ENCODE measurements around the gene NCAPD3.

The NCAPD3 gene

GRCh38 chr11:134252346-134253187 lies 28.8 kb upstream of the NCAPD3 start:
- DNase-seq (ENCODE audit: low read depth), result no peak

DNA sequence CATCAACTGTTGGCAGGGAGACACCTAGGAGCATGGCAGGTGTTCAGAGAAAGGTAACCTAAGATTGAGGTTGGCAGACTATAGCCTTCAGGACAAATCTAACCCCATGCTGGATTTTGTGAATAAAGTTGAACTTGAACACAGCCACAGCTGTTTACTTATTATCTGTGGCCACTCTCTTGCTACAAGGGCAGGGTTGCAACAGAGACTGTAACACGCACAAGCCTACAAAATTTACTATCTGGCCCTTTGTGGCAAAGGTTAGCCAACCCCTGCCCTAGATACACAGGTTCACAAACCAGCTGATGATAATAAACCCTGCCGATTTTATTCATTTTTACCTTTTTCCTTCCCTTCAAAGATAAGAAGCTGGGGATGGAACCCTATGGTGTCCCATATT lies 26.9 kb upstream of the NCAPD3 start:
- DNase-seq (ENCODE audit: low read depth), result no peak

GRCh38 chr11:134250246-134250645 lies 26.5 kb upstream of the NCAPD3 start:
- no peak for DNase-seq (ENCODE audit: low read depth)

GRCh38 chr11:134248910-134249480 lies 25.2 kb upstream of the NCAPD3 start:
- DNase-seq (ENCODE audit: low read depth), result no peak

DNA sequence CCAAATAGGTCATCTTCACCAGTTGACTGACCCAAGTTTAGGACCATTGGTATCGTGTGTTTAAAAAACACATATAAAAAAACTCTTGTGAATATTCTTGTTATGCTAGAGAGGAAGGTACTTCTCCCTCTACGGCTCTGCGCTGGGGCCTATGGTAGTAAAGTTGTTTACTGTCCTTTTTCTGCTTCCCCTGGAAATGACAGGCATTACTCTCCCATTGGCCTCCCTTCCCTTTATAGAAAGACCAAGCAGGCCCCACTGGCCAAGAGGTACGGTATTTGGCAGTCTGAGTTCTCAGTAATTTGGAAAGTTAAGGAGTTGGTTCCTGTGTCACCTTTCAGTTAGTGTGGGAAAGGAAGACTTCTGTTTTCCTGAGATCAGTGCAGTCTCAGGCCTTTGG lies 22.9 kb upstream of the NCAPD3 start:
- no peak for DNase-seq (ENCODE audit: low read depth)

DNA sequence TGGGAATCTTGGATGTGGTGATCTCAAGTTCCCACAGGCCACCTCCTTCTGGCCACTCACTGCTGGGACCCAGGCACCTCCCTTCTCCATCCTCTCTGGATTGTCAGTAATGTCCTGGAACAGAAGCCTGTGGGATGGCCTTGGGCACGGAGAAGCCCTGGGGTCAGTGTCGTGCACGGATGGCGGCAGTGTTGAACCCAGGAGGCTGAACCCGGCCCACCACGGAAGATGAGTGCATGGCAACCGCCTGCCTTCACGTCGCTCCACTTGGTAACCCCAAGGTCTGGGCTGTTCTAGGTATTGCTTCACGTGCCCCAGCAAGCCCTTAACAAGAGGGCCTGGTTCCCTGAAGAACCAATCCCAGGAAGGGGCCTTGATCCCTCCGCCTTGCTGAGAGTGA lies 22.3 kb upstream of the NCAPD3 start:
- DNase-seq (ENCODE audit: low read depth), result no peak

DNA sequence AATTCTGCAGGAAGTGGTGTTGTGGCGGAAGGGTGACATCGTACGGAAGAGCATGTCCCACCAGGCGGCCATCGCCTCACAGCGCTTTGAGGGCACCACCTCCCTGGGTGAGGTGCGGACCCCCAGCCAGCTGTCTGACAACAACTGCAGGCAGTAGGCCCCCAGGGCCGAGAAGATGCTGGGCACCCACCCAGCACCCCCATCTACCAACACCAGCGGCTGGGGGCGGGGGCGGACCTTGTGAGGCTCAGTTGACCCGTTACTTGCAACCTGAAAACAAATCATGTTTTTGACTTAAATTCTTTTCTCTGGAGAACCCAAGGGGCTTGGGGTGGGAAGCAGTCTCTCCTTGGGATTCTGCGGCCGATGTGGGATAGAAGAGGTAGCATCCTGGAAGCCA lies 21.7 kb upstream of the NCAPD3 start:
- no peak for DNase-seq (ENCODE audit: low read depth)

DNA sequence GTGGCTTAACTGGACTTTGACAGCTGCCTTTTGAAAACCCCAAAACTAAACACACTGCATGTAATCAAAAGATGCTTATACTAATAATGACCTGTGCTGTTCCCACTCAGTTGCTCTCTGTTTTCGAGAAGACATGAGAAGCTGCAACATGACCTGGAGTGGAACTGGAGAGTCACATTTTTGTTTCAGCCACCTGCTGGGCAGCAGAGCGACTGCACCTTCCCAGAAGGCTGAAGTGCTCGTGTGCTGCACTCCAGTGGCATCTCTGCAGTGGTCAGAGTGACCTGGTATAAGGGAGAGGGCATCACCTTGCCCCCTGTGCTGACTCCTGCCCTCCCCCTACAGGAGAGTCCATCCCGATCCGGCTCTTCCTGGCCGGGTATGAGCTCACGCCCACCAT lies 20.8 kb upstream of the NCAPD3 start:
- DNase-seq (ENCODE audit: low read depth), result no peak

DNA sequence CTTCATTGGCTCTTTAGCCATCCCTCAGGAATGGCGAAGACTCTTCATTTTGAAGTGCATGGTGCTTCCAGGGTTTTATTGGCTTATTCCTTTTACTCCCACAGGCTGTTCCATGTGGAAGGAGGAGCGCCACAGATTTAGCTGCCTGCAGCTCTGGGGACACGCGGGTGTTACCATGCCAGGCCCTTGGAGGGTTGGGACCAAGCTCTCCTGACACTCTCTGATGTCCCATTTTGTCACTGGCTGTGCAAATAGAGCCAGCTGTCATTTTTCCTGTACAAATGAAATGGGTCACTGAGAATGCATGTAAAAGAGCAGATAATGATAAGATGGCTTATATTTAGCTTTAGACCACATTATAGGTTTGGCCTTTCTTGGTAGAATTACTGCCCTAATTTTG lies 20.1 kb upstream of the NCAPD3 start:
- no peak for DNase-seq (ENCODE audit: low read depth)

- DNase-seq (ENCODE audit: low read depth), result no peak
These were observed 18.6 kb upstream of the NCAPD3 start for GRCh38 chr11:134242376-134242775.

- DNase-seq (ENCODE audit: low read depth), result no peak
These were observed 16.8 kb upstream of the NCAPD3 start for GRCh38 chr11:134240592-134240991.

DNA sequence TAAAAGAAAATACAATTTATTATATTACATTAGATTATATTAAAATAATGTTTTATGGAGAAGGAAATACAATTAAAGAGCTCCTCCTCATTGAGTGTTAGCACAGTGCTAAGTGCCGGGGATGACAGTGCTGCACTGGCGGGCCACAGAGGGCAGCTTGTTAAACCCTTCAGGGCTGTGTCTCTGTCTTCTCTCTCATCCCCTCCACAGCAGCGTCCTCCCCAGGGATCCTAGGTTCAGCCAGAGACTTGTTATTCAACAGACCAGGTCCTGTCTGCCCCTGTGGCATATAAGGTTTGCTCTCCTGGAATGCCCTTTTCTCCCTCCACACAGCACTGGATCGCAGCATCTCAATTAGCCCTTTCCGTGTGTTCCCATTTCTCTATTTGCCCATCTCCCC lies 15.2 kb upstream of the NCAPD3 start:
- no peak for DNase-seq (ENCODE audit: low read depth)

DNA sequence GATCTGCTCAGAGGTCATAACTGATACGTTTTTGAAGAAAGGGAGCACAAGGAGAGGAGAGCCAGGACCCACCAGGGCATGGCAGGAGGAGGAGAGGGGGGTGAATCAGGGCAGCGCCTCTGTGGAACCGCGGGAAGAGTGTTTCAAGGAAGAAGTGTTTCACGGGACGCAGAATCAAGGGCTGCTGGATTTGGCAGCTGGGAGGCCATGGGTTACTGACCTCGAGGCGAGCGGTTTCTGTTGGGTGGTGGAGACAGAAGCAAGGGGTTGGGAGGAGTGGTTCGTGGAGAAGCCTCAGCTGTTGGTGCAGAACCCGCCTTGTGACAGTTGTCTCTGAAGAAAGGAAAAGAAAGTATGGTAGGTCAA lies 13.8 kb upstream of the NCAPD3 start:
- DNase-seq (ENCODE audit: low read depth), result no peak

GRCh38 chr11:134236834-134237556 lies 13.2 kb upstream of the NCAPD3 start:
- no peak for DNase-seq (ENCODE audit: low read depth)

GRCh38 chr11:134235399-134235798 lies 11.6 kb upstream of the NCAPD3 start:
- no peak for DNase-seq (ENCODE audit: low read depth)

GRCh38 chr11:134233729-134234179 lies 10.0 kb upstream of the NCAPD3 start:
- DNase-seq (ENCODE audit: low read depth), result no peak

DNA sequence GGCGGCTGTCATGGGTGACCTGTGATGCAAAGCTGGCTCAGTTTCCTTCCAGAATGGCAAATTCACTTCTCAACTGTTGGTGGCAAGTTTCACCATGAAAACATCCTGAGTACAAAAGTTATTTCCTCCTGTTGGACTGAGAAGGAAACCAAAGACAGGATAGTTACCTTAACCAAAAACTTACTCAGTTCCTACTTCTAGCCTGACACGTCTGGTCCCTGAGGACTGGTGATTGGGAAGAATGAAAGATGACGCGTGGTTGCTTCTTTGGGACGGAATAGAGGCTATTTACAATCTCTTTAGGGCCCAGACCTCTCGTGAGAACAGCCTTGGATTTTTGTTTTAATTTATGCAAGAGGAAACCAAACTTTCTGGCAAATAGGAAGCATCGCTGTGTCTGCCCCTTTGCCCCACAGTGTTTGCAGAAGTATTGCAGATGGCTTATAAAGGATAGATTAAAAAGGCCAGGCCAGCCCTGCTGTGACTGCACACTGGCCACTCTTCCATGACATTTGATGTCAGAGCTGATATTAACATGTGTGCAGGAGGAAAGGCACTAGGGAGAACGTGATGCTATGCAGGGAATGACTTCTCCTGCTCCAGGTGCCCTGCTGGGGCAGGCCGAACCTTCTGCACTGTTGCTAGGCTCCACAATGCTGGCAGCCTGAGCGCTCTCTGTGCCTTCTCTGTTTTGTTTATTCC lies 8.3 kb upstream of the NCAPD3 start:
- no peak for DNase-seq (ENCODE audit: low read depth)

- DNase-seq (ENCODE audit: low read depth), result no peak
These were observed 6.6 kb upstream of the NCAPD3 start for GRCh38 chr11:134230339-134230738.

- DNase-seq (ENCODE audit: low read depth), result no peak
These were observed 5.5 kb upstream of the NCAPD3 start for GRCh38 chr11:134229126-134229790.

DNA sequence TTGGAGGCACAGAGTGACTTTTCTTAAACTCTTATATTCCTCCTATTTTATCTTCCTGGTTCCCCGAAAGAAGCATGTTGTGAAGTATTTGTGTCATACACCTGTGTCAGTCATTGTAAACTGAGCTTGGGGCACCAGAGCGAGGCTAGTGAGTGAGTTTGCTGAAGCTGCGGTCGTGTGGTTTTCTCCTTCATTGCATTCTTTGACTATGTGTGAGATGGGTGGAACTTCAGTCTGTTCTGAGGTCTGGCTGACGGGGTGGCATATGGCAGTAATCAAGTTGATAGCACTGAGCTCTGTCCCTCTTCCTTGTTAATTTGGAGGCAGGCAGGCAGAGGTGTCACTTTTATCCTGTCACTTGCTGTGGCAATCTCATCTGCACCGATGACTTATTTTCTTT lies 4.9 kb upstream of the NCAPD3 start:
- DNase-seq (ENCODE audit: low read depth), result no peak

DNA sequence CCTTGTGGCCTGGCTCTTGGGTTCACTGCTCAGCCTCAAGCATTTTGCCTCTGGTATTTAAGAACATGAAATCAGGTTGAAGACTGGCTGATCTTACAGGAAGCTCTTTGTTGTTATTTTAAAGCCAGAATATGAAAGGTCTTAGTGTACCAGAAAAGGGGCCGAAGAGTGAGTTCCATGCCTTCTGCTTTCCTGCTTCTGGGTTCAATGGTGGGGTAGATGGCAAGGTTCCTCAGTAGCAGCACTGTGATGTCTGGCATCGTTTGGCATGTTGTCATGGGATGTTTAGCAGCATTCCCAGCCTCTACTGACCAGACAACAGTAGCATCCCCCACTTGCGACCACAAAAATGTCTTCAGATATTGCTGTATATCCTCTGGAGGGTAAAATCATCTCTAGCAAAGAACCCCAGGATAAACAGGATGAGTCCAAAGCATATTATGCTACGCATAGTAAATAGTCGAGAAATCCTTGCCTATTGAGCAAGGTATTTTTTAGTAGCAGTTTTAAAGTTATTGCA lies 3.1 kb upstream of the NCAPD3 start:
- DNase-seq (ENCODE audit: low read depth), result no peak

All from HS-5 (cell line).